ENCODE measurements around the gene FAM184B.
"Not testable (repeated sequence)": the region's sequence is repeated elsewhere in the genome, so short reads cannot be mapped to it uniquely, and the experiment has no call there.

The FAM184B gene

DNA sequence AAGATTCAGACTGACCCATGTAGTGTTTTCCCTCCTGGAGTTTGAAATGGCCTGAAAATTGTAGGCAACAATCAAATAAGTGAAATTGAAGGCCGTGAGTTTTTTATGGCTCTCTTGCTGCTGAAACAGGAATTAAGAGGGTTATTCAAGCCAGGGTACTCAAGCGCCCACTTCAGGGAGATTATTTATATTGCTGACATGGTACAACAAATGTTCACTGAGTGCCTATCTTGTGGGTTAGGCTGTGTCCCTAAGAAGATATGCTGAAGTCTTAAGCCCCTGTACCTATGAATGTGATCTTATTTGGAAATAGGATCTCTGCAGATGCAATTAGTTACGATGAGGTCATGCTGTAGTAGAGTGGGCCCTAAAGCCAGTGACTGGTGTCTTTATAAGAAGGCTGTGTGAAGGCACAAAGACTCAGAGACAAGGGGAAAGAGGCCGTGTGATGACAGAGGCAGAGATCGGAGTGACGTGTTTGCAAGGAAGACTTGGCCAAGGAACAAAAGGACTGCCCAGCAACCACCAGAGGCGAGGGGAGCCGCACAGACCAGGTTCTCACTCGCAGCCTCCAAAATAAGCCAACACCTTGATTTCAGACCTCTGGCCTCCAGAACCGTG is 94.1 kb downstream of the FAM184B start:
- Histone ChIP-seq H3K4me3 (ENCODE audit: low read length) (no peak overlapping the region), H3K9me2 (replicated peaks; ENCODE audit: insufficient read depth, low read length) (no peaks in the 10 kb centered on the region), H3F3A (ENCODE audit: insufficient read depth, low read length) (no peaks in the 10 kb centered on the region), H2AFZ (ENCODE audit: low read length) (no peak overlapping the region), H3K27me3 (replicated peaks; ENCODE audit: insufficient read depth, low read length) (no peaks in the 10 kb centered on the region), H3K9me3 (replicated peaks; ENCODE audit: insufficient read depth, low read length) (no peaks in the 10 kb centered on the region), H3K9ac (ENCODE audit: low read length) (no peak overlapping the region), H4K20me1 (ENCODE audit: insufficient read depth, low read length) (no peaks in the 10 kb centered on the region), H3K27ac (ENCODE audit: low read length) (no peak overlapping the region), H3K36me3 (replicated peaks; ENCODE audit: insufficient read depth, low read length) (no peaks in the 10 kb centered on the region), H3K79me2 (ENCODE audit: low read length) (no peaks in the 10 kb centered on the region), H3K4me1 (ENCODE audit: low read length) (no peaks in the 10 kb centered on the region), H3K4me2 (ENCODE audit: low read depth, low read length) (no peak overlapping the region)
- TF ChIP-seq, protein P1, sequence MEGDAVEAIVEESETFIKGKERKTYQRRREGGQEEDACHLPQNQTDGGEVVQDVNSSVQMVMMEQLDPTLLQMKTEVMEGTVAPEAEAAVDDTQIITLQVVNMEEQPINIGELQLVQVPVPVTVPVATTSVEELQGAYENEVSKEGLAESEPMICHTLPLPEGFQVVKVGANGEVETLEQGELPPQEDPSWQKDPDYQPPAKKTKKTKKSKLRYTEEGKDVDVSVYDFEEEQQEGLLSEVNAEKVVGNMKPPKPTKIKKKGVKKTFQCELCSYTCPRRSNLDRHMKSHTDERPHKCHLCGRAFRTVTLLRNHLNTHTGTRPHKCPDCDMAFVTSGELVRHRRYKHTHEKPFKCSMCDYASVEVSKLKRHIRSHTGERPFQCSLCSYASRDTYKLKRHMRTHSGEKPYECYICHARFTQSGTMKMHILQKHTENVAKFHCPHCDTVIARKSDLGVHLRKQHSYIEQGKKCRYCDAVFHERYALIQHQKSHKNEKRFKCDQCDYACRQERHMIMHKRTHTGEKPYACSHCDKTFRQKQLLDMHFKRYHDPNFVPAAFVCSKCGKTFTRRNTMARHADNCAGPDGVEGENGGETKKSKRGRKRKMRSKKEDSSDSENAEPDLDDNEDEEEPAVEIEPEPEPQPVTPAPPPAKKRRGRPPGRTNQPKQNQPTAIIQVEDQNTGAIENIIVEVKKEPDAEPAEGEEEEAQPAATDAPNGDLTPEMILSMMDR (IDR thresholded peaks at IDR 0.05; ENCODE audit: low read length), result no peak
- TF ChIP-seq EZH2 (optimal IDR thresholded peaks at IDR 0.05; ENCODE audit: low read depth, low read length) (no peak), EZH2phosphoT487 (IDR thresholded peaks at IDR 0.05; ENCODE audit: low read length) (no peak)
- no peak for DNase-seq

DNA sequence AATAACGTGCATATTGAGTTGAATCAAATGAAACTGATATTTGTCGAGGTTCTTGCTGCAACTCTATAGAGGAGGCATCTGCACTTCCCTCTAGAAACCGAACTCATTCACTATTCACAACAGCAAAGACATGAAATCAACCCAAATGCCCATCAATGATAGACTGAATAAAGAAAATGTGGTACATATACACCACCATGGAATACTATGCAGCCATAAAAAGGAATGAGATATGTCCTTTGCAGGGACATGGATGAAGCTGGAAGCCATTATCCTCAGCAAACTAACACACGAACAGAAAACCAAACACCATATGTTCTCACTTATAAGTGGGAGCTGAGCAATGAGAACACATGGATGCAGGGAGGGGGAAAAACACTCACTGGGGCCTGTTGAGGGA is 96.8 kb downstream of the FAM184B start:
- H3K9ac ChIP-seq (ENCODE audit: low read length); H3K4me1 ChIP-seq (ENCODE audit: low read length); H3K4me3 ChIP-seq (ENCODE audit: low read length); H3K9me3 ChIP-seq (replicated peaks; ENCODE audit: insufficient read depth, low read length); DNase-seq; H3K27ac ChIP-seq (ENCODE audit: low read length); H3K36me3 ChIP-seq (replicated peaks; ENCODE audit: insufficient read depth, low read length); H3F3A ChIP-seq (ENCODE audit: insufficient read depth, low read length); H3K27me3 ChIP-seq (replicated peaks; ENCODE audit: insufficient read depth, low read length); H3K79me2 ChIP-seq (ENCODE audit: low read length); H2AFZ ChIP-seq (ENCODE audit: low read length); H3K4me2 ChIP-seq (ENCODE audit: low read depth, low read length); H4K20me1 ChIP-seq (ENCODE audit: insufficient read depth, low read length); H3K9me2 ChIP-seq (replicated peaks; ENCODE audit: insufficient read depth, low read length): not testable (repeated sequence)

DNA sequence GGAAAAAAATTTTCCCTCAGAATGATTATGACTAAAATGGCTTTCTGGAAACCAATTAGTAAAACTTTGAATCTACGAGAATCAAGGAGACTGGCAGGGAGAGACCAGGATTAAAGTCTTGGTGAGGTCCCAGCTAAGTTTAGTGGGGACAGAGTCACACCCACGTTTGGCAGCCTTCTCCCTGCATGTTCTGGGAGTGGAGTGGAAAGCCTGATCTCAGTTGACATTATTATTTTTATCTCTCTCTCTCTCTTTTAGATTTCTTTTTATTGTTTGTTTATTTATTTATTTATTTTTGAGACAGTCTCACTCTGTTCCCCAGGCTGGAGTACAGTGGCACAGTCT is 99.2 kb downstream of the FAM184B start:
- H3K36me3 ChIP-seq (replicated peaks; ENCODE audit: insufficient read depth, low read length), result no peaks in the 10 kb centered on the region
- no peak overlapping the region for H3K9ac ChIP-seq (ENCODE audit: low read length)
- no peaks in the 10 kb centered on the region for H3K9me3 ChIP-seq (replicated peaks; ENCODE audit: insufficient read depth, low read length)
- no peaks in the 10 kb centered on the region for H3K27me3 ChIP-seq (replicated peaks; ENCODE audit: insufficient read depth, low read length)
- H3K9me2 ChIP-seq (replicated peaks; ENCODE audit: insufficient read depth, low read length), result no peaks in the 10 kb centered on the region
- no peaks in the 10 kb centered on the region for H3K4me1 ChIP-seq (ENCODE audit: low read length)
- H3F3A ChIP-seq (ENCODE audit: insufficient read depth, low read length), result no peaks in the 10 kb centered on the region
- TF ChIP-seq, protein P1 (IDR thresholded peaks at IDR 0.05; ENCODE audit: low read length), result no peak
- TF ChIP-seq EZH2 (optimal IDR thresholded peaks at IDR 0.05; ENCODE audit: low read depth, low read length), result no peak
- TF ChIP-seq EZH2phosphoT487 (IDR thresholded peaks at IDR 0.05; ENCODE audit: low read length), result no peak
- H3K4me2 ChIP-seq (ENCODE audit: low read depth, low read length), result no peak overlapping the region
- H2AFZ ChIP-seq (ENCODE audit: low read length), result no peak overlapping the region
- no peak for DNase-seq
- H3K79me2 ChIP-seq (ENCODE audit: low read length), result no peaks in the 10 kb centered on the region
- H4K20me1 ChIP-seq (ENCODE audit: insufficient read depth, low read length), result no peaks in the 10 kb centered on the region
- no peak overlapping the region for H3K27ac ChIP-seq (ENCODE audit: low read length)
- H3K4me3 ChIP-seq (ENCODE audit: low read length), result no peak overlapping the region

DNA sequence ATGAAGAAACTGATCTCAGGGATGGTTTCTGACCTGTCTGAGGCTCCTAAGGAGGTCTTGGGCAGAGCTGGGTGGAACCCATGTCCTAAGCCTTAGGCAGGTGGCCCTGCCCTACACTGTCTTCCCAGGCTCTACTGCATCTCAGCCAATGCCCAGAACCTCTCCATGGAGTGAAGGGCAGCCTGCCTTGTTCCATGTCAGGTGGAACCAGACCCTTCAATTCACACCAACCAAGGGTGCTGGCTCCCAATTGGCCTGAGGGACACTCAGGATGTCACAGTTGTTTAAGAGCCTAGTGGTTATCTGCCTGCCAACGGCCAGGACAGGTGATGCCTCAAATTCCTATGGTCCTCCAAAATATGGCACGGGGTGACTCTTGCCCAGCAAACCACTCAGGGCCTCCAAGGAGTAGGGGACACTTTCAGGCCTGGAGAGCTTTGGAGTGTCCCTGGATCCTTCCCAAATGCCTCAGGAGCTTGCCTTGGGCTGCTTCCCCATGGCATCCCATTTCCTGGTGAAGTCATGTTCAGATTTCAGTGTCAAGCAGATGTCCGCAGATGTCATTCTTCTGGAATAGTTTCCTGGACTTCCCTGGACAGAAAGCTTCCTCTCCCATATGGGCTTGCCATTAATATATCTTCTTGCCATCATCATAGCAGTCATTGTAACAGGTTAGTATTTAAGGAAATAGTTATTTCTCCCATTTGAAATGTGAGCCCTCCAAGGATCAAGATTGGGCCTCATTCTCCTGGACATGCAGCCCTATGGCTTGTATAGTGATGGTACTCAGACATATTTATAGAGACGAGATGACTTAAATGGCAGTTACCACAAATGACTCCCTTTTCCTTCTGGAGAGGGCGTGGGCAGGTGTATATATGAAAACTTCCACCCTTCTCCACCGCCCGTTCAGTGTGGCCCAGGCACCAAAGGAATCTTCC is 99.9 kb downstream of the FAM184B start:
- no peaks in the 10 kb centered on the region for H3K79me2 ChIP-seq (ENCODE audit: low read length)
- TF ChIP-seq EZH2phosphoT487 (IDR thresholded peaks at IDR 0.05; ENCODE audit: low read length) (no peak), EZH2 (optimal IDR thresholded peaks at IDR 0.05; ENCODE audit: low read depth, low read length) (no peak)
- TF ChIP-seq, protein P1 (IDR thresholded peaks at IDR 0.05; ENCODE audit: low read length), result no peak
- no peak overlapping the region for H3K4me3 ChIP-seq (ENCODE audit: low read length)
- H3K9me3 ChIP-seq (replicated peaks; ENCODE audit: insufficient read depth, low read length), result no peaks in the 10 kb centered on the region
- H3K4me2 ChIP-seq (ENCODE audit: low read depth, low read length), result no peak overlapping the region
- no peaks in the 10 kb centered on the region for H4K20me1 ChIP-seq (ENCODE audit: insufficient read depth, low read length)
- no peak overlapping the region for H3K9ac ChIP-seq (ENCODE audit: low read length)
- no peaks in the 10 kb centered on the region for H3K4me1 ChIP-seq (ENCODE audit: low read length)
- H3K9me2 ChIP-seq (replicated peaks; ENCODE audit: insufficient read depth, low read length), result no peaks in the 10 kb centered on the region
- no peak overlapping the region for H2AFZ ChIP-seq (ENCODE audit: low read length)
- no peak for DNase-seq
- H3K27me3 ChIP-seq (replicated peaks; ENCODE audit: insufficient read depth, low read length), result no peaks in the 10 kb centered on the region
- no peak overlapping the region for H3K27ac ChIP-seq (ENCODE audit: low read length)
- H3F3A ChIP-seq (ENCODE audit: insufficient read depth, low read length), result no peaks in the 10 kb centered on the region
- H3K36me3 ChIP-seq (replicated peaks; ENCODE audit: insufficient read depth, low read length), result no peaks in the 10 kb centered on the region
